Body of pancreas (tissue), 4 donors: Measurements from ENCODE around the gene FGF12. TPM values are rescaled to one million over a fixed set of nuclear protein-coding genes. Genes with fewer than 3 reads are reported as not detected.
A peak's percentile ranks its signal among the peaks of the same experiment; 100 is the strongest.

Source experiments
- ATAC-seq: fragments of 150-250 bp; one replicate; pipeline ENCODE4 v1.9.1; 2016
- DNase-seq, 4 donors: peaks; one replicate each; pipeline ENCODE4 v3.0.0-alpha.2; 2019
- H3K27ac ChIP-seq, 4 donors: fragments of 200-600 bp; sonication (generic); 1 replicate in 3 of 4; 2 replicates in 1 of 4; pipeline versions ENCODE4 v1.5.1 to v1.6.1; 2016 to 2019; ENCODE audit warnings: mild to moderate bottlenecking in 1 of 4, mixed read lengths in 1 of 4, moderate library complexity in 1 of 4
- H3K27me3 ChIP-seq, 2 donors: fragments of 200-600 bp; sonication (generic); one replicate each; pipeline ENCODE4 v1.6.0; 2016; ENCODE audit warnings: mild to moderate bottlenecking in 1 of 2
- H3K36me3 ChIP-seq, 2 donors: fragments of 200-600 bp; sonication (generic); replicated peaks in 1 of 2; 2 replicates each; pipeline ENCODE4 v1.5.1; 2016; ENCODE audit warnings: low read depth in 2 of 2; ENCODE audit not compliant: insufficient read depth in 1 of 2
- H3K4me1 ChIP-seq: fragments of 200-600 bp; sonication (generic); one replicate; pipeline ENCODE4 v1.6.0; 2016
- H3K4me3 ChIP-seq, 2 donors: fragments of 200-600 bp; sonication (generic); 1 replicate in 1 of 2; 2 replicates in 1 of 2; pipeline ENCODE4 v1.5.1; 2016 to 2019
- H3K9me3 ChIP-seq, 3 donors: fragments of 200-600 bp; sonication (generic); 1 replicate in 2 of 3; 2 replicates in 1 of 3; pipeline ENCODE4 v1.5.1; 2016
- CTCF ChIP-seq, 7 experiments: fragments of 450-650 bp in 4 of 7; fragments of 200-600 bp in 3 of 7; sonication (generic) in 3 of 7; IDR thresholded peaks; one replicate each; pipeline ENCODE4 v1.5.1; 2016 to 2019; ENCODE audit warnings: antibody characterized with exemption in 7 of 7
- POLR2A ChIP-seq, 3 donors: fragments of 450-650 bp; IDR thresholded peaks; one replicate each; pipeline ENCODE4 v1.6.1; 2016; ENCODE audit warnings: antibody characterized with exemption in 3 of 3, mild to moderate bottlenecking in 2 of 3
- WGBS, 2 donors: methylation state at CpG; one replicate each; pipeline ENCODE4 v1.1.5; 2017; 5-methylcytosine and 5-hydroxymethylcytosine counted together
- intact Hi-C: fragments of 100-400 bp; cut with DNase I; formaldehyde crosslinking; loops from one replicate; pipeline ENCODE4 v1.15.1; 2023
- total RNA-seq, 2 donors: library from RNA; depleted of rRNA; stranded (reverse); fragments of >200 nt; gene quantifications; one replicate each; pipeline ENCODE4 v1.1.0, GENCODE V29; 2016

Gene FGF12
- total RNA-seq, 2 donors from 2014 or later = 0.99 to 2.3 TPM

- Histone ChIP-seq H3K27me3 (no peaks in the 10 kb centered on the region), H3K9me3 (no peaks in the 10 kb centered on the region), H3K36me3 (no peaks in the 10 kb centered on the region), H3K27ac (no peak overlapping the region), H3K4me3 (no peak overlapping the region), H3K4me1 (no peaks in the 10 kb centered on the region)
- no peak for TF ChIP-seq CTCF (IDR thresholded peaks at IDR 0.05)
- TF ChIP-seq POLR2A (IDR thresholded peaks at IDR 0.05) = no peak
- intact Hi-C loops = no loop called here
- 43 to 47% methylated on average over 2 of the region's 2 CpGs for WGBS, 2 donors
- ATAC-seq (no peak), DNase-seq (peak in 2 of 4 donors; percentile 11 to 13)
These were observed 519.7 kb downstream of the FGF12 start for GRCh38 chr3:192207651-192208050.

- H3K4me1 ChIP-seq = no peaks in the 10 kb centered on the region
- no peaks in the 10 kb centered on the region for H3K27me3 ChIP-seq
- ATAC-seq (no peak), DNase-seq (no peak)
- no peaks in the 10 kb centered on the region for H3K36me3 ChIP-seq
- no peak overlapping the region for H3K27ac ChIP-seq
- no peak for TF ChIP-seq CTCF (IDR thresholded peaks at IDR 0.05)
- no peak for TF ChIP-seq POLR2A (IDR thresholded peaks at IDR 0.05)
- no peaks in the 10 kb centered on the region for H3K9me3 ChIP-seq
- intact Hi-C loops = no loop called here
- 91 to 96% methylated on average over 3 of the region's 3 CpGs for WGBS, 2 donors
- H3K4me3 ChIP-seq = no peak overlapping the region
These were observed 520.1 kb downstream of the FGF12 start for GRCh38 chr3:192207239-192207638.

- Histone ChIP-seq H3K36me3 (no peaks in the 10 kb centered on the region), H3K27me3 (no peaks in the 10 kb centered on the region), H3K27ac (no peak overlapping the region), H3K9me3 (no peaks in the 10 kb centered on the region), H3K4me3 (no peak overlapping the region), H3K4me1 (no peaks in the 10 kb centered on the region)
- intact Hi-C loops = no loop called here
- no peak for ATAC-seq
- DNase-seq = no peak
- no peak for TF ChIP-seq CTCF (IDR thresholded peaks at IDR 0.05)
- TF ChIP-seq POLR2A (IDR thresholded peaks at IDR 0.05) = no peak
These were observed 533.3 kb downstream of the FGF12 start for GRCh38 chr3:192194085-192194484.

- Histone ChIP-seq H3K27ac (no peak overlapping the region), H3K4me1 (no peaks in the 10 kb centered on the region), H3K9me3 (no peaks in the 10 kb centered on the region), H3K27me3 (no peaks in the 10 kb centered on the region), H3K36me3 (no peaks in the 10 kb centered on the region), H3K4me3 (no peak overlapping the region)
- TF ChIP-seq POLR2A (IDR thresholded peaks at IDR 0.05) (no peak), CTCF (IDR thresholded peaks at IDR 0.05) (peak; percentile 43 to 73 (median 63))
- DNase-seq (peak; percentile 61 to 80 (median 71)), ATAC-seq (peak; percentile 63)
- 23 to 24% methylated on average over 7 of the region's 7 CpGs for WGBS, 2 donors
- intact Hi-C loops = loop anchor here (10.0 kb wide), 1 partner anchor 256 kb away; no protein-coding TSS in a partner anchor
These were observed 539.0 kb downstream of the FGF12 start for GRCh38 chr3:192188218-192188835.

- TF ChIP-seq POLR2A (IDR thresholded peaks at IDR 0.05) (no peak), CTCF (IDR thresholded peaks at IDR 0.05) (no peak)
- DNase-seq (no peak), ATAC-seq (no peak)
- no peaks in the 10 kb centered on the region for H3K9me3 ChIP-seq
- no peaks in the 10 kb centered on the region for H3K4me1 ChIP-seq
- 36 to 40% methylated on average over 4 of the region's 4 CpGs for WGBS, 2 donors
- no peak overlapping the region for H3K27ac ChIP-seq
- H3K27me3 ChIP-seq = no peaks in the 10 kb centered on the region
- intact Hi-C loops = loop anchor here (10.0 kb wide), 1 partner anchor 257 kb away; no protein-coding TSS in a partner anchor
- H3K36me3 ChIP-seq = no peaks in the 10 kb centered on the region
- no peak overlapping the region for H3K4me3 ChIP-seq
These were observed 539.8 kb downstream of the FGF12 start for GRCh38 chr3:192187485-192188051.
